ENCODE measurements around the gene PRPF19. TPM values are rescaled to one million over a fixed set of nuclear protein-coding genes. Genes with fewer than 3 reads are reported as not detected.

PRPF19 gene
- total RNA-seq, 6 donors from 2014 or later = 10.5 to 72.8 (median 55.1) TPM

GRCh38 chr11:60858731-60859464 is 47.5 kb downstream of the PRPF19 start:
- H3K27me3 ChIP-seq = no peaks in the 10 kb centered on the region
- H3K9me3 ChIP-seq = no peaks in the 10 kb centered on the region
- no peak for DNase-seq
- 60 to 65% methylated on average over 4 of the region's 4 CpGs for WGBS, 2 donors
- no peak overlapping the region for H3K27ac ChIP-seq
- no peaks in the 10 kb centered on the region for H3K4me1 ChIP-seq
- no peaks in the 10 kb centered on the region for H3K36me3 ChIP-seq
- no peak overlapping the region for H3K4me3 ChIP-seq
- TF ChIP-seq CTCF (IDR thresholded peaks at IDR 0.05) (no peak), POLR2A (IDR thresholded peaks at IDR 0.05) (no peak), POLR2AphosphoS5 (IDR thresholded peaks at IDR 0.05) (no peak), EP300 (IDR thresholded peaks at IDR 0.05) (no peak)
- ATAC-seq (ENCODE audit: low FRiP score in 2 of 2) = no peak

GRCh38 chr11:60858236-60858635 is 48.1 kb downstream of the PRPF19 start:
- no peak overlapping the region for H3K4me3 ChIP-seq
- H3K4me1 ChIP-seq = no peaks in the 10 kb centered on the region
- no peak for TF ChIP-seq CTCF (IDR thresholded peaks at IDR 0.05)
- no peak for TF ChIP-seq POLR2AphosphoS5 (IDR thresholded peaks at IDR 0.05)
- TF ChIP-seq EP300 (IDR thresholded peaks at IDR 0.05) = no peak
- ATAC-seq (ENCODE audit: low FRiP score in 2 of 2) (no peak), DNase-seq (no peak)
- no peak overlapping the region for H3K27ac ChIP-seq
- peaks cover 0 to 2% (median 0%) of the 10 kb centered on the region in 4 donors for H3K36me3 ChIP-seq
- 75 to 83% methylated on average over 8 of the region's 8 CpGs for WGBS, 2 donors
- no peaks in the 10 kb centered on the region for H3K9me3 ChIP-seq
- H3K27me3 ChIP-seq = no peaks in the 10 kb centered on the region

- ATAC-seq (ENCODE audit: low FRiP score in 2 of 2) (no peak), DNase-seq (no peak)
- Histone ChIP-seq H3K9me3 (no peaks in the 10 kb centered on the region), H3K36me3 (peaks cover 0 to 8% (median 0%) of the 10 kb centered on the region in 4 donors), H3K4me3 (no peak overlapping the region), H3K27ac (no peak overlapping the region), H3K27me3 (no peaks in the 10 kb centered on the region), H3K4me1 (no peaks in the 10 kb centered on the region)
- 85 to 95% methylated on average over 2 to 5 of the region's 5 CpGs for WGBS, 2 donors
- no peak for TF ChIP-seq POLR2A (IDR thresholded peaks at IDR 0.05)
- no peak for TF ChIP-seq EP300 (IDR thresholded peaks at IDR 0.05)
- TF ChIP-seq POLR2AphosphoS5 (IDR thresholded peaks at IDR 0.05) = no peak
- TF ChIP-seq CTCF (IDR thresholded peaks at IDR 0.05) = no peak
Measured at GRCh38 chr11:60857378-60858232, 48.8 kb downstream of the PRPF19 start.

- no peaks in the 10 kb centered on the region for H3K9me3 ChIP-seq
- H3K27ac ChIP-seq = no peak within 1 kb of the TSS
- H3K36me3 ChIP-seq = peaks cover 0 to 22% (median 8%) of the 10 kb centered on the region in 4 donors
- WGBS, 2 donors = 33 to 47% methylated on average over 14 of the region's 14 CpGs
- H3K4me3 ChIP-seq = no peak within 1 kb of the TSS
- DNase-seq = no peak
- no peaks in the 10 kb centered on the region for H3K27me3 ChIP-seq
- TF ChIP-seq POLR2A (IDR thresholded peaks at IDR 0.05) = no peak
- TF ChIP-seq CTCF (IDR thresholded peaks at IDR 0.05) = no peak
- TF ChIP-seq EP300 (IDR thresholded peaks at IDR 0.05) = no peak
- TF ChIP-seq POLR2AphosphoS5 (IDR thresholded peaks at IDR 0.05) = no peak
- no peak for ATAC-seq (ENCODE audit: low FRiP score in 2 of 2)
- H3K4me1 ChIP-seq = no peaks in the 10 kb centered on the region
Measured at GRCh38 chr11:60855726-60856633, 50.4 kb downstream of the PRPF19 start, which contains the start of gene PTGDR2. TSS of gene PTGDR2 (minus strand) at chr11:60855950. CDS start at chr11:60853722, 2,228 bp downstream.
